ENCODE results near the gene ZSCAN10. TPM values are rescaled to one million over a fixed set of nuclear protein-coding genes. Genes with fewer than 3 reads are reported as not detected.
"Not testable (repeated sequence)": the region's sequence is repeated elsewhere in the genome, so short reads cannot be mapped to it uniquely, and the experiment has no call there.

The ZSCAN10 gene
- total RNA-seq, 1 donor from 2014 or later, result not detected

DNA sequence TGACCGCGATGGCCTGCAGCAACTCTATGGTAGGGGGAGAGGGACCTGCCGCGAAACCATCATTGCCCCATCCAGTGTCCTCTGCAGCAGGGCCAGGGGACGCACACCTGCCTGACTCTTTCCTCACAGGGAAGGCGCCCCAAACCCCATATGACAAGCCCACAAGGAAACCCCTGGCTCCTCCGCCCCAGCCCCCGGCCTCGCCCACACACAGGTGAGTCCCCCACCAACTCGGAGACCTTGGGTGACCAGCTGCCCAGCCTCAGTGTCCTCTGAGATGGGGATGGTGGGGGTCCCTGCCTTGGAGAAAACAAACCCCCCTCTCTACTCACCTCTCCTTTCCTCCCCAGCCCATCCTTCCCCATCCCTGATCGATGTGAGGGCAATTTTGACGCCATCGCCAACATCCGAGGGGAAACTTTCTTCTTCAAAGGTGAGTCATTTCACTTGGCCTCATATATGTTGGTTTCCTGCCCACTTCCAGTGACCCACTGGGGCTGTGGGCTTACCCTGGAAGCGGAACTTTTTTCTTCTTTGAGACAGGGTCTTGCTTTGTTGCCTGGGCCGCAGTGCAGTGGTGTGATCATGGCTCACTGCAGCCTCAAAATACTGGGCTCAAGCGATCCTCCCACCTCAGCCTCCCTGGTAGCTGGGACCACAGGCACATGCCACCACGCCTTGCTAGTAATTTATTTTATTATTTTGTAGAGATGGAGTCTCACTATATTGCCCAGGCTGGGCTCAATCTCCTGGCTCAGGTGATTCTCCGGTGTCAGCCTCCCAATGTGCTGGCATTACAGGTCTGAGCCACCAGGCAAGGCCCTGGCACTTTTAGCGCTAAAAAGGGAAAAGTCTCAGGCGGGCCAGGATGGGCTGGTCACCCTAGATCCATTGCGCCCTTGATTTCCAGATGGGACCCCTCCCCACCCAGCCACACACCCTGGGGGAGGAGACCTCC lies 41.6 kb downstream of the ZSCAN10 start:
- Histone ChIP-seq H3K9me3 (no peaks in the 10 kb centered on the region), H3K27ac (no peak overlapping the region), H3K4me1 (peaks cover 5 to 12% of the 10 kb centered on the region in 2 donors), H3K4me3 (peak overlapping the region in 1 of 2 donors; percentile 76), H3K27me3 (no peaks in the 10 kb centered on the region), H3K36me3 (no peaks in the 10 kb centered on the region)
- intact Hi-C loops (cut with DNase I), result loop anchor here (2.0 kb wide), 3 partner anchors 29 to 77 kb away; partner anchors contain the start of gene ZNF213
- TF ChIP-seq, protein P1, sequence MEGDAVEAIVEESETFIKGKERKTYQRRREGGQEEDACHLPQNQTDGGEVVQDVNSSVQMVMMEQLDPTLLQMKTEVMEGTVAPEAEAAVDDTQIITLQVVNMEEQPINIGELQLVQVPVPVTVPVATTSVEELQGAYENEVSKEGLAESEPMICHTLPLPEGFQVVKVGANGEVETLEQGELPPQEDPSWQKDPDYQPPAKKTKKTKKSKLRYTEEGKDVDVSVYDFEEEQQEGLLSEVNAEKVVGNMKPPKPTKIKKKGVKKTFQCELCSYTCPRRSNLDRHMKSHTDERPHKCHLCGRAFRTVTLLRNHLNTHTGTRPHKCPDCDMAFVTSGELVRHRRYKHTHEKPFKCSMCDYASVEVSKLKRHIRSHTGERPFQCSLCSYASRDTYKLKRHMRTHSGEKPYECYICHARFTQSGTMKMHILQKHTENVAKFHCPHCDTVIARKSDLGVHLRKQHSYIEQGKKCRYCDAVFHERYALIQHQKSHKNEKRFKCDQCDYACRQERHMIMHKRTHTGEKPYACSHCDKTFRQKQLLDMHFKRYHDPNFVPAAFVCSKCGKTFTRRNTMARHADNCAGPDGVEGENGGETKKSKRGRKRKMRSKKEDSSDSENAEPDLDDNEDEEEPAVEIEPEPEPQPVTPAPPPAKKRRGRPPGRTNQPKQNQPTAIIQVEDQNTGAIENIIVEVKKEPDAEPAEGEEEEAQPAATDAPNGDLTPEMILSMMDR (IDR thresholded peaks at IDR 0.05), result no peak
- no peak for DNase-seq (ENCODE audit: low spot score in 2 of 2)

DNA sequence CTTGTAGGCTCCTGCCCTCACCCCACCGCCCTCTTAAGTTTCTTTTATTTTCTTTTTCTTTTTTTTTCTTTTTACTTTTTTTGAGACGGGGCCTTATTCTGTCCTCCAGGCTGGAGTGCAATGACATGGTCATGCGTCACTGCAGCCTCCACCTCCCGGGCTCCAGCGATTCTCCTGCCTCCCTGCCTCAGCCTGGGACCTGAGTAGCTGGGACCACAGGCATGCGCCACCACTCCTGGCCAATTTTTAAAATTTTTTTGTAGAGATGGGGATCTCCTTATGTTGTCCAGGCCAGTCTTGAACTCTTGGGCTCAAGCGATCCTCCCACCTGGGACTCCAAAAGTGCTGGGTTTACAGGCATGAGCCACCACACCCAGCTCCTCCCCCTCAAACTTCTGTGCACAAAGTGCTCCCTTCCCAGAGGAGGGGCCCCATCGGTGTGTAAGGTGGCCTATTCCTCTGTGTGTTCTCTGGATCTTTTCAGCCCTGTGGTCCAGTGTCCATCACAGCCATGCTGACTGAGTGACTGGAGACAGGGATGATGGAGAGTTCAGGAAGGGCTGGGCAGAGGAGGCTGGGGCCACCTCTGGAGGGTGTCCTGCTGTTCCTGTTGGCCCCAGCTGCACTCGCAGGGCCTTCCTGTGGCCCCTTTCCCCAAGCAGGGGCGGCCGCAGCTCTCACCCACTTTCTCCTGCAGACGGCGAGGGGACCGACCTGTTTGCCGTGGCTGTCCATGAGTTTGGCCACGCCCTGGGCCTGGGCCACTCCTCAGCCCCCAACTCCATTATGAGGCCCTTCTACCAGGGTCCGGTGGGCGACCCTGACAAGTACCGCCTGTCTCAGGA lies 42.5 kb downstream of the ZSCAN10 start:
- Histone ChIP-seq H3K9me3 (no peaks in the 10 kb centered on the region), H3K27ac (no peak overlapping the region), H3K27me3 (no peaks in the 10 kb centered on the region), H3K4me1 (peaks cover 5 to 12% of the 10 kb centered on the region in 2 donors), H3K4me3 (no peak overlapping the region), H3K36me3 (no peaks in the 10 kb centered on the region)
- no peak for DNase-seq (ENCODE audit: low spot score in 2 of 2)
- intact Hi-C loops (cut with DNase I), result no loop called here
- TF ChIP-seq, protein P1 (IDR thresholded peaks at IDR 0.05), result no peak

DNA sequence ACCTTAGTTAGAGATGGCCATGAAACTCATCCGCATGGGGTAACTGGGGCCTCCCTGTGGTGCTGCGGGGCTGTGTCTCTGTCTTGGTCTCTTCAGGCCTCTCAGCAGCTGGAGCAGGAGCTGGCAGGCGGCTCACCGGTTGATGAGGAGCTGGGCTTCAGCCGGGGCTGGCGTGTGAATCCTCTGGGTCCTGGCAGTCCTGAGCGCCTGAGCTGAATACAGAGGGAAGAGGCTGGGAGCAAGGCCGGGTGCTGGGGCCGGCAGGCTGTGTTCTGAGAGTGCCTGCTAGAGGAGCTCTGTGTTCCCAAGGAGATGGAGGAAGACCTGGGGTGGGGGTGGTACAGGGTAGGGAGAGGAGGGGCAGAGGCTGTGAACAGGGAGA lies 43.4 kb downstream of the ZSCAN10 start:
- H3K9me3 ChIP-seq; DNase-seq (ENCODE audit: low spot score in 2 of 2); H3K4me3 ChIP-seq; H3K36me3 ChIP-seq; intact Hi-C loops (cut with DNase I); H3K27ac ChIP-seq; H3K27me3 ChIP-seq: not testable (repeated sequence)
- H3K4me1 ChIP-seq, result peaks cover 5 to 12% of the 10 kb centered on the region in 2 donors

DNA sequence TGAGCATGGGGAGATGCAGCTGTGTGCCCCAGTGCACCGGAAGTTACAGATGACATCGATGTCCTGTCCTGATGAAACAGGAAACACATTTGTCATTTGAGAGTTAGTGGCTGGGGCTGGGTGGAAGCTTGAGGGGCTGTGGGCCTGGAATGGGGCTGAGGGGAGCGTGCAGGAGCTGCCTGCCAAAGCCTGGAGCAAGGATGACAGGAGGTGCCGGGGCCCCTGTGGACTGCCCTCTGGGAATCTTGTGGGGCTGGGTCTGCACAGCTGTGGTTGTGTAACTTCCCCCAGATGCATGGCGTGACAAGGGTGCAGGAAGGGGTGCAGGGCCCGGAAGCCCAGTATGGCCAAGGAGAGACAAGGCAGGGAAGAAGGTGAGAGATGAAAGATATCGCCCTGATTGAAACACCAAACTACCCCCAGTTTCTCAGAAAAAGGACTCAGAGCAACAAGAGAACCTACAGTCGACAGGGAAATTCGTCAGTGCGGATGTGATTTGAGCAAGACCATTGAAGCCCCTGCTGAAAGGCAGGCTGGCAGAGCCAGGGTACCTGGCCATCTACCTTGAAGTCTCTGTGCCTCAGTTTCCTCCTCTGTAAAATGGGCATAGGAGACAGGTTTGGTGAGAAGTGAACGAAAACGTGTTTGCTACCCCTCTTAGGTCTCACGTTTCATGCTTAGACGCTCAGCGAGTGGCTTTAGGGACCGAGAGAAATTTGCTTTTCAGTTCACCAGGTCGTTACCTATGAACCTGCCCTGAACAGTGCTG lies 43.9 kb downstream of the ZSCAN10 start:
- Histone ChIP-seq H3K36me3 (no peaks in the 10 kb centered on the region), H3K4me3 (no peak overlapping the region), H3K9me3 (no peaks in the 10 kb centered on the region), H3K4me1 (peaks cover 5 to 12% of the 10 kb centered on the region in 2 donors), H3K27ac (no peak overlapping the region), H3K27me3 (no peaks in the 10 kb centered on the region)
- TF ChIP-seq, protein P1 (IDR thresholded peaks at IDR 0.05), result no peak
- intact Hi-C loops (cut with DNase I), result no loop called here
- DNase-seq (ENCODE audit: low spot score in 2 of 2), result no peak

DNA sequence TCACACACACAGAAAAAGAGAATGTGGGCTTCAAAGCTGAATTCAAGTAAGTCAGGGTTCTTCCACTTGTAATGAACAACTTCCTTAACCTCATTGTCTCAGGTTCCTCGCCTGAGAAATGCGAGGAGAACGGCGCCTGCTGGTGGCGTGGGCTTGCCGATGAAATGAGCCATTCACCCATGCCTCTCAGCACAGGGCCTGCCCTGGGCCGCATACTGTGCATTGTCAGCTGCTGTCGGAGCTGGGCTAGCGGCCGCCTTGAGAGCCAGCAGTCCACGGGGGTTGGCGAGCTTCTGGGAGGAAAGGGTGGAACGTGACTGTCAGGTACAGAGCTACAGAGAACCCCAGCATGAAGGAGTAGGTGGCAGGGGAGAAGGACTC lies 45.8 kb downstream of the ZSCAN10 start:
- intact Hi-C loops (cut with DNase I); H3K27me3 ChIP-seq: not testable (repeated sequence)

DNA sequence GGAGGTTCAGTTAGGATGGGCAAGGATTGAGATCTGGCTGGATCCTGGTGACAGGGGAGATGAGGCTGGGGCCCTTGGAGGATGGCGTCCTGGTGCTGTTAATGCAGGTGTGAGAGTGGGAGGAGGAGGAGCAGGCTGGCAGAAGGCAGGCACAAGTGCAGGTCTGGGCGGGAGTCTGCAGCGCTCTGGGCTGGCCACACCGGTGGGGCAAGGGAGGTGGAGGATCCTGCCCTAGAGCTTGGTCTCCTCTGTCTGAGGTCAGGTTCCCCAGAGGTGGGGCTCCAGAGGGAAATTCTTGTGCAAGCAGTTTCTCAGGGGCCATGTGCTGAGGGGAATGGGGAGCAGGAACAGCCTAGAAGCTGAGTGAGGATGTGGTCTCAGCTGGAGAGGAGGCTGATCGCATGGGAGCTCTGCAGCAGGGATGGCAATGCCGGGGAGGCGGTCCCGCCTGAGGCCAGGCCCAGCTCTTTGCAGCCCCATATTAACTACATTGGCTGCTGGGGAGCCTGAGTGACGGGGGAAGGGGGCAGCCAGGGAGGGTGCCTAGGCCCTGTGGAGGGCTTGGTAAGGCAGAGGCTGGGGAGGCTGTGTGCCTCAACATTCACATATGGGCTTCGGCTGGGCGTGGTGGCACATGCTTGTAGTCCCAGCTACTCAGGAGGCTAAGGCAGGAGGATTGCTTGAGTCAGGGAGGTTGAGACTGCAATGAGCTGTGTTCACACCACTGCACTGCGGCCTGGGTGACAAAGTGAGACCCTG lies 46.3 kb downstream of the ZSCAN10 start:
- intact Hi-C loops (cut with DNase I); H3K4me3 ChIP-seq; H3K36me3 ChIP-seq; H3K27ac ChIP-seq; H3K4me1 ChIP-seq; DNase-seq (ENCODE audit: low spot score in 2 of 2); H3K9me3 ChIP-seq; H3K27me3 ChIP-seq: not testable (repeated sequence)

More for the DNA sequence above, 45.8 kb downstream of the ZSCAN10 start:
- DNase-seq (ENCODE audit: low spot score in 2 of 2); H3K4me3 ChIP-seq; H3K9me3 ChIP-seq; H3K36me3 ChIP-seq; H3K27ac ChIP-seq; H3K4me1 ChIP-seq: not testable (repeated sequence)

All from ascending aorta (tissue), 2 donors.